ENCODE results near the gene FGF2. TPM values are rescaled to one million over a fixed set of nuclear protein-coding genes. Genes with fewer than 3 reads are reported as not detected.
"Not testable (repeated sequence)": the region's sequence is repeated elsewhere in the genome, so short reads cannot be mapped to it uniquely, and the experiment has no call there.

Gene FGF2
- total RNA-seq, 4 donors from 2014 or later: 5.1 to 57.9 (median 33.5) TPM

- Histone ChIP-seq H3K9me3 (no peaks in the 10 kb centered on the region), H3K4me3 (no peak overlapping the region), H3K27me3 (no peaks in the 10 kb centered on the region), H3K36me3 (no peaks in the 10 kb centered on the region), H3K4me1 (no peaks in the 10 kb centered on the region), H3K27ac (no peak overlapping the region)
- DNase-seq: no peak
- intact Hi-C loops (cut with DNase I; ENCODE audit: low total_unique reads): no loop called here
- TF ChIP-seq CTCF (IDR thresholded peaks at IDR 0.05) (no peak), POLR2A (IDR thresholded peaks at IDR 0.05) (no peak)
These were observed 42.4 kb upstream of the FGF2 start for GRCh38 chr4:122784261-122784660.

GRCh38 chr4:122785099-122785498, 41.5 kb upstream of the FGF2 start:
- intact Hi-C loops (cut with DNase I; ENCODE audit: low total_unique reads): no loop called here
- DNase-seq: no peak
- no peak overlapping the region for H3K27ac ChIP-seq
- no peaks in the 10 kb centered on the region for H3K36me3 ChIP-seq
- H3K4me3 ChIP-seq: no peak overlapping the region
- no peaks in the 10 kb centered on the region for H3K4me1 ChIP-seq
- H3K9me3 ChIP-seq: no peaks in the 10 kb centered on the region
- TF ChIP-seq CTCF (IDR thresholded peaks at IDR 0.05): no peak
- no peaks in the 10 kb centered on the region for H3K27me3 ChIP-seq

- H3K9me3 ChIP-seq; H3K27me3 ChIP-seq; H3K4me1 ChIP-seq; DNase-seq; intact Hi-C loops (cut with DNase I; ENCODE audit: low total_unique reads); H3K4me3 ChIP-seq; H3K27ac ChIP-seq; H3K36me3 ChIP-seq: not testable (repeated sequence)
These were observed 40.3 kb upstream of the FGF2 start for GRCh38 chr4:122786296-122786695.

- H3K27me3 ChIP-seq; intact Hi-C loops (cut with DNase I; ENCODE audit: low total_unique reads): not testable (repeated sequence)
These were observed 39.7 kb upstream of the FGF2 start for GRCh38 chr4:122786920-122787319.

GRCh38 chr4:122787940-122788339, 38.7 kb upstream of the FGF2 start:
- Histone ChIP-seq H3K4me1 (no peaks in the 10 kb centered on the region), H3K9me3 (no peaks in the 10 kb centered on the region), H3K27me3 (no peaks in the 10 kb centered on the region), H3K27ac (no peak overlapping the region), H3K4me3 (no peak overlapping the region), H3K36me3 (no peaks in the 10 kb centered on the region)
- intact Hi-C loops (cut with DNase I; ENCODE audit: low total_unique reads): no loop called here
- DNase-seq: no peak
- TF ChIP-seq POLR2A (IDR thresholded peaks at IDR 0.05) (no peak), CTCF (IDR thresholded peaks at IDR 0.05) (no peak)

More at GRCh38 chr4:122786920-122787319, 39.7 kb upstream of the FGF2 start:
- H3K4me3 ChIP-seq, H3K4me1 ChIP-seq, DNase-seq, H3K27ac ChIP-seq, H3K36me3 ChIP-seq, H3K9me3 ChIP-seq: not testable (repeated sequence)

GRCh38 chr4:122788935-122789334, 37.7 kb upstream of the FGF2 start:
- no peak overlapping the region for H3K4me3 ChIP-seq
- TF ChIP-seq POLR2A (IDR thresholded peaks at IDR 0.05): no peak
- TF ChIP-seq CTCF (IDR thresholded peaks at IDR 0.05): no peak
- H3K4me1 ChIP-seq: no peaks in the 10 kb centered on the region
- no peaks in the 10 kb centered on the region for H3K27me3 ChIP-seq
- no peaks in the 10 kb centered on the region for H3K9me3 ChIP-seq
- no peaks in the 10 kb centered on the region for H3K36me3 ChIP-seq
- no peak for DNase-seq
- H3K27ac ChIP-seq: no peak overlapping the region
- intact Hi-C loops (cut with DNase I; ENCODE audit: low total_unique reads): no loop called here

Measured in uterus (tissue), 4 donors.